KMS-11 (cell line): Measurements from ENCODE around the gene DRAP1.

Source experiments
- H2AFZ ChIP-seq: fragments of 200-600 bp; sonication (generic); 2 replicates; pipeline ENCODE4 v1.6.1; 2016; ENCODE audit warnings: antibody characterized with exemption, mixed run types, low read depth
- H3K27ac ChIP-seq: fragments of 200-600 bp; sonication (generic); 2 replicates; pipeline ENCODE4 v1.6.1; 2016; ENCODE audit warnings: mild to moderate bottlenecking, mixed run types
- H3K27me3 ChIP-seq: fragments of 200-600 bp; sonication (generic); 2 replicates; pipeline ENCODE4 v1.6.1; 2017; ENCODE audit warnings: mild to moderate bottlenecking, low read depth, mixed run types, moderate library complexity; ENCODE audit not compliant: insufficient read depth
- H3K36me3 ChIP-seq: fragments of 200-600 bp; sonication (generic); 2 replicates; pipeline ENCODE4 v1.6.1; 2017; ENCODE audit warnings: mild to moderate bottlenecking, mixed run types; ENCODE audit not compliant: insufficient read depth
- H3K4me1 ChIP-seq: fragments of 200-600 bp; sonication (generic); 2 replicates; pipeline ENCODE4 v1.6.1; 2016; ENCODE audit warnings: mild to moderate bottlenecking, low read depth, mixed run types; ENCODE audit not compliant: poor library complexity, severe bottlenecking
- H3K4me2 ChIP-seq: fragments of 200-600 bp; sonication (generic); 2 replicates; pipeline ENCODE4 v1.7.0; 2016; ENCODE audit warnings: mild to moderate bottlenecking, mixed run types
- H3K4me3 ChIP-seq: fragments of 200-600 bp; sonication (generic); IDR thresholded peaks from 2 replicates; pipeline ENCODE4 v1.6.1; 2017; ENCODE audit warnings: low read depth, low read length, mixed read lengths; ENCODE audit not compliant: insufficient read depth
- H3K79me2 ChIP-seq: fragments of 200-600 bp; sonication (generic); 2 replicates; pipeline ENCODE4 v1.6.1; 2016; ENCODE audit warnings: low read depth, mixed run types; ENCODE audit not compliant: insufficient read depth
- H3K9ac ChIP-seq: fragments of 200-600 bp; sonication (generic); 2 replicates; pipeline ENCODE4 v1.6.1; 2016; ENCODE audit warnings: mild to moderate bottlenecking, mixed run types
- H4K20me1 ChIP-seq: fragments of 200-600 bp; sonication (generic); 2 replicates; pipeline ENCODE4 v1.6.1; 2016; ENCODE audit warnings: mild to moderate bottlenecking, mixed run types; ENCODE audit not compliant: insufficient read depth
- TF ChIP-seq, protein P1 (sequence below): fragments of 200-600 bp; sonication (generic); conservative IDR thresholded peaks from 2 replicates; pipeline ENCODE4 v1.6.1; 2017; ENCODE audit warnings: low read depth, mild to moderate bottlenecking, antibody characterized with exemption, low read length, moderate library complexity, mixed read lengths

Gene DRAP1

GRCh38 chr11:65922565-65922964 lies 3.3 kb downstream of the DRAP1 start:
- Histone ChIP-seq H3K4me1 (peaks cover 26% of the 10 kb centered on the region), H2AFZ (no peak overlapping the region), H3K36me3 (no peaks in the 10 kb centered on the region), H3K9ac (no peak overlapping the region), H3K79me2 (peaks cover 10% of the 10 kb centered on the region; the same call in 1 of the 2 replicates), H3K4me2 (no peak overlapping the region), H3K4me3 (no peak overlapping the region), H3K27ac (no peak overlapping the region), H3K27me3 (no peaks in the 10 kb centered on the region), H4K20me1 (no peaks in the 10 kb centered on the region)
- TF ChIP-seq, protein P1, sequence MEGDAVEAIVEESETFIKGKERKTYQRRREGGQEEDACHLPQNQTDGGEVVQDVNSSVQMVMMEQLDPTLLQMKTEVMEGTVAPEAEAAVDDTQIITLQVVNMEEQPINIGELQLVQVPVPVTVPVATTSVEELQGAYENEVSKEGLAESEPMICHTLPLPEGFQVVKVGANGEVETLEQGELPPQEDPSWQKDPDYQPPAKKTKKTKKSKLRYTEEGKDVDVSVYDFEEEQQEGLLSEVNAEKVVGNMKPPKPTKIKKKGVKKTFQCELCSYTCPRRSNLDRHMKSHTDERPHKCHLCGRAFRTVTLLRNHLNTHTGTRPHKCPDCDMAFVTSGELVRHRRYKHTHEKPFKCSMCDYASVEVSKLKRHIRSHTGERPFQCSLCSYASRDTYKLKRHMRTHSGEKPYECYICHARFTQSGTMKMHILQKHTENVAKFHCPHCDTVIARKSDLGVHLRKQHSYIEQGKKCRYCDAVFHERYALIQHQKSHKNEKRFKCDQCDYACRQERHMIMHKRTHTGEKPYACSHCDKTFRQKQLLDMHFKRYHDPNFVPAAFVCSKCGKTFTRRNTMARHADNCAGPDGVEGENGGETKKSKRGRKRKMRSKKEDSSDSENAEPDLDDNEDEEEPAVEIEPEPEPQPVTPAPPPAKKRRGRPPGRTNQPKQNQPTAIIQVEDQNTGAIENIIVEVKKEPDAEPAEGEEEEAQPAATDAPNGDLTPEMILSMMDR: no peak

GRCh38 chr11:65925397-65925796 lies 6.2 kb downstream of the DRAP1 start:
- no peak overlapping the region for H3K4me2 ChIP-seq

GRCh38 chr11:65927904-65928397 lies 8.7 kb downstream of the DRAP1 start:
- no peaks in the 10 kb centered on the region for H3K36me3 ChIP-seq
- H3K4me1 ChIP-seq: peaks cover 35% of the 10 kb centered on the region
- H3K79me2 ChIP-seq: no peaks in the 10 kb centered on the region
- no peaks in the 10 kb centered on the region for H3K27me3 ChIP-seq
- TF ChIP-seq, protein P1: no peak
- H4K20me1 ChIP-seq: no peaks in the 10 kb centered on the region
- H2AFZ ChIP-seq: peak overlapping the region; percentile 75
- H3K4me2 ChIP-seq: peak overlapping the region; percentile 91
- H3K27ac ChIP-seq: peak overlapping the region; percentile 86
- H3K4me3 ChIP-seq: no peak overlapping the region
- peak overlapping the region; percentile 47; the same call in 1 of the 2 replicates for H3K9ac ChIP-seq

More at GRCh38 chr11:65925397-65925796, 6.2 kb downstream of the DRAP1 start:
- Histone ChIP-seq H3K4me1 (peaks cover 40% of the 10 kb centered on the region), H3K27me3 (no peaks in the 10 kb centered on the region), H3K4me3 (no peak overlapping the region), H2AFZ (no peak overlapping the region), H3K27ac (no peak overlapping the region), H3K79me2 (no peaks in the 10 kb centered on the region), H4K20me1 (no peaks in the 10 kb centered on the region), H3K36me3 (no peaks in the 10 kb centered on the region), H3K9ac (no peak overlapping the region)
- TF ChIP-seq, protein P1: no peak

DNA sequence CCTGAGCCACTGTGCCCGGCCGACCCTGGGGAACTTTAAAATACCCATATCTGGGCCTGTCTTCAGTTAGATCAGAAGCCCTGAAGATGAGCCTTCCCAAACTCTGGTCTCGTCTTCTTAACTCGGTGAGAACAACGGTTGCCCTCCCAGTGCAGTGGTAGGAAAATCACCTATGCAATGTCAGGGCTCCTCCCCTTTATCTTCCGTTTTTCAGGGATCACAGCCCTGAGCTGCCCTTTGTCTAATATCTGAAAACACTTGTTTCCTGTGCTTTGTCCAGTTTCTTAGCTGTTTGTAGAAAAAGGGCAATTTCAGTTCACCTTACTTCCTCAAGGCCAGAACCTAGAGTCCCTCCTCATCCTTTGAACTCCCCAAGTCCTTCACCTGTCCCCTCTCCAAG lies 9.4 kb downstream of the DRAP1 start:
- Histone ChIP-seq H2AFZ (peak overlapping the region; percentile 75), H3K79me2 (no peaks in the 10 kb centered on the region), H3K4me2 (peak overlapping the region; percentile 91), H3K36me3 (no peaks in the 10 kb centered on the region), H3K4me1 (peaks cover 35% of the 10 kb centered on the region), H3K9ac (peak overlapping the region; percentile 47; the same call in 1 of the 2 replicates), H3K4me3 (no peak overlapping the region), H3K27ac (peak overlapping the region; percentile 86), H4K20me1 (no peaks in the 10 kb centered on the region), H3K27me3 (no peaks in the 10 kb centered on the region)
- TF ChIP-seq, protein P1: no peak
